HCT116 (cell line): ENCODE data around the gene TCF7L2. TPM values are rescaled to one million over a fixed set of nuclear protein-coding genes. Genes with fewer than 3 reads are reported as not detected.
A peak's percentile ranks its signal among the peaks of the same experiment; 100 is the strongest.

Experiments
- ATAC-seq: fragments of 200-7000 bp; cut with Tn5 transposase; 2 replicates; pipeline ENCODE4 v1.9.1; 2020; ENCODE audit warnings: mild to moderate bottlenecking, moderate library complexity
- BruUV-seq: library from RNA; stranded (reverse); fragments of 400-500 nt; replicated peaks from 2 replicates; lab custom pipeline; 2021; lab: Mats Ljungman, UMichigan
- CTCF ChIA-PET: fragments of 300-600 bp; sonication (Branson Sonifier 250); formaldehyde crosslinking; loops from one replicate; lab custom pipeline; 2021; ENCODE audit warnings: antibody characterized with exemption; lab: Charles Lee
- POLR2A ChIA-PET: fragments of 300-600, 350-600 bp; sonication (Branson Sonifier 250); formaldehyde crosslinking; loops from one replicate; lab custom pipeline; 2021; ENCODE audit warnings: antibody characterized with exemption; lab: Charles Lee
- RAD21 ChIA-PET, 2 experiments: fragments of 300-600 bp; sonication (Branson Sonifier 250); formaldehyde crosslinking; loops; one replicate each; lab custom pipeline; 2023; ENCODE audit warnings: low total read pairs in 2 of 2; ENCODE audit not compliant: uncharacterized antibody in 2 of 2, unreplicated experiment in 2 of 2, low non-redundant PET in 1 of 2; lab: Charles Lee
- DNase-seq: peaks from one replicate; pipeline ENCODE4 v3.0.0-alpha.2; 2010; ENCODE audit warnings: low read depth, low spot score
- H2AFZ ChIP-seq: fragments of 200-600 bp; shearing (Covaris generic), sonication (generic); 2 replicates; pipeline ENCODE4 v1.6.1; 2017; ENCODE audit warnings: low read depth, mixed run types, mixed read lengths, antibody characterized with exemption, low read length; ENCODE audit not compliant: poor library complexity, severe bottlenecking
- H3K27ac ChIP-seq: 2 replicates; pipeline ENCODE4 v1.5.1; 2012; ENCODE audit warnings: low read depth, low read length
- H3K27me3 ChIP-seq: fragments of 200-600 bp; sonication (generic); 2 replicates; pipeline ENCODE4 v1.6.1; 2016; ENCODE audit warnings: mixed run types, low read length, mixed read lengths; ENCODE audit not compliant: insufficient read depth
- H3K36me3 ChIP-seq, 2 experiments: fragments of 200-500 bp in 1 of 2; fragments of 200-600 bp in 1 of 2; sonication (Bioruptor generic) in 1 of 2; sonication (generic) in 1 of 2; 2 replicates each; pipeline versions ENCODE4 v1.5.1 to v1.6.1; 2014 to 2016; ENCODE audit warnings: low read length in 2 of 2, inconsistent platforms in 1 of 2, mixed read lengths in 1 of 2, mixed run types in 1 of 2; ENCODE audit not compliant: insufficient read depth in 2 of 2, control insufficient read depth in 1 of 2
- H3K4me1 ChIP-seq, 2 experiments: fragments of 200-600 bp in 1 of 2; sonication (generic) in 1 of 2; 2 replicates each; pipeline versions ENCODE4 v1.5.1 to v1.6.1; 2012 to 2017; ENCODE audit warnings: low read length in 2 of 2, inconsistent platforms in 1 of 2, mild to moderate bottlenecking in 1 of 2, mixed read lengths in 1 of 2, mixed run types in 1 of 2, moderate library complexity in 1 of 2; ENCODE audit not compliant: insufficient read depth in 2 of 2, control insufficient read depth in 1 of 2
- H3K4me2 ChIP-seq: fragments of 200-600 bp; sonication (generic); 2 replicates; pipeline ENCODE4 v1.6.1; 2017; ENCODE audit warnings: mixed run types, low read length, mixed read lengths
- H3K4me3 ChIP-seq, 2 experiments: fragments of 200-600 bp in 1 of 2; sonication (generic) in 1 of 2; replicated peaks in 1 of 2; 2 replicates each; pipeline ENCODE4 v1.5.1; 2011 to 2016; ENCODE audit warnings: low read length in 2 of 2, control low read depth in 1 of 2, low read depth in 1 of 2, mild to moderate bottlenecking in 1 of 2, mixed read lengths in 1 of 2, mixed run types in 1 of 2
- H3K79me2 ChIP-seq: fragments of 200-600 bp; sonication (generic); 2 replicates; pipeline ENCODE4 v1.6.1; 2017; ENCODE audit warnings: mild to moderate bottlenecking, mixed run types, low read length, moderate library complexity, mixed read lengths; ENCODE audit not compliant: insufficient read depth
- H3K9ac ChIP-seq: fragments of 200-600 bp; sonication (generic); 2 replicates; pipeline ENCODE4 v1.6.1; 2016; ENCODE audit warnings: low read length, mixed read lengths
- H3K9me2 ChIP-seq: fragments of 200-600 bp; sonication (generic), shearing (Covaris generic); 2 replicates; pipeline ENCODE4 v1.6.1; 2017; ENCODE audit warnings: mixed run types, mild to moderate bottlenecking, moderate library complexity; ENCODE audit not compliant: insufficient read depth
- H3K9me3 ChIP-seq, 2 experiments: fragments of 200-500 bp in 1 of 2; fragments of 200-600 bp in 1 of 2; sonication (Bioruptor generic) in 1 of 2; sonication (generic) in 1 of 2; 2 replicates each; pipeline ENCODE4 v1.6.1; 2014 to 2017; ENCODE audit warnings: low read length in 2 of 2, mixed read lengths in 2 of 2, inconsistent platforms in 1 of 2, low read depth in 1 of 2, mild to moderate bottlenecking in 1 of 2, mixed run types in 1 of 2, moderate library complexity in 1 of 2; ENCODE audit not compliant: control insufficient read depth in 1 of 2, insufficient read depth in 1 of 2
- H4K20me1 ChIP-seq: fragments of 200-600 bp; sonication (generic), shearing (Covaris generic); 2 replicates; pipeline ENCODE4 v1.6.1; 2017; ENCODE audit warnings: mixed run types, mild to moderate bottlenecking, moderate library complexity; ENCODE audit not compliant: insufficient read depth
- ATF3 ChIP-seq: IDR thresholded peaks from 2 replicates; pipeline ENCODE4 v1.6.1; 2012
- CBX3 ChIP-seq: IDR thresholded peaks from 2 replicates; pipeline ENCODE4 v1.6.1; 2012; ENCODE audit warnings: low read depth
- CEBPB ChIP-seq: IDR thresholded peaks from 2 replicates; pipeline ENCODE4 v1.6.1; 2012; ENCODE audit warnings: low read depth
- CTCF ChIP-seq, 3 experiments: fragments of 200-600 bp in 1 of 3; sonication (generic) in 1 of 3; IDR thresholded peaks in 2 of 3; conservative IDR thresholded peaks in 1 of 3; 2 replicates each; pipeline ENCODE4 v1.5.1; 2012 to 2017; ENCODE audit warnings: low read depth in 2 of 3, low read length in 2 of 3, antibody characterized with exemption in 1 of 3, borderline replicate concordance in 1 of 3, control low read depth in 1 of 3, mild to moderate bottlenecking in 1 of 3, mixed read lengths in 1 of 3, mixed run types in 1 of 3, moderate library complexity in 1 of 3; ENCODE audit not compliant: insufficient read depth in 1 of 3
- EGR1 ChIP-seq: IDR thresholded peaks from 2 replicates; pipeline ENCODE4 v1.6.1; 2012; ENCODE audit warnings: low read depth
- ELF1 ChIP-seq: IDR thresholded peaks from 2 replicates; pipeline ENCODE4 v1.6.1; 2012; ENCODE audit warnings: low read depth, borderline replicate concordance
- EZH2 ChIP-seq: fragments of 200-600 bp; sonication (generic); IDR thresholded peaks from 2 replicates; pipeline ENCODE4 v1.6.1; 2017; ENCODE audit warnings: antibody characterized with exemption, mixed run types
- FOSL1 ChIP-seq: IDR thresholded peaks from 2 replicates; pipeline ENCODE4 v1.6.1; 2012; ENCODE audit warnings: low read depth
- JUND ChIP-seq: IDR thresholded peaks from 2 replicates; pipeline ENCODE4 v1.6.1; 2012
- MAX ChIP-seq: IDR thresholded peaks from 2 replicates; pipeline ENCODE4 v1.6.1; 2012
- POLR2AphosphoS5 ChIP-seq: IDR thresholded peaks from 2 replicates; pipeline ENCODE4 v1.6.1; 2011; ENCODE audit warnings: mild to moderate bottlenecking, low read depth, low read length, moderate library complexity
- RAD21 ChIP-seq: IDR thresholded peaks from 2 replicates; pipeline ENCODE4 v1.6.1; 2012; ENCODE audit warnings: low read depth, mild to moderate bottlenecking
- SIN3A ChIP-seq: IDR thresholded peaks from 2 replicates; pipeline ENCODE4 v1.6.1; 2012; ENCODE audit warnings: low read depth
- SP1 ChIP-seq: IDR thresholded peaks from 2 replicates; pipeline ENCODE4 v1.6.1; 2012; ENCODE audit warnings: low read depth
- SRF ChIP-seq: IDR thresholded peaks from 2 replicates; pipeline ENCODE4 v1.6.1; 2012; ENCODE audit warnings: low read depth
- TCF7L2 ChIP-seq: IDR thresholded peaks from 2 replicates; pipeline ENCODE4 v1.7.0; 2011; ENCODE audit warnings: borderline replicate concordance, inconsistent platforms; ENCODE audit not compliant: insufficient read depth, insufficient read length; ENCODE audit errors: extremely low read depth
- YY1 ChIP-seq: IDR thresholded peaks from 2 replicates; pipeline ENCODE4 v1.6.1; 2011; ENCODE audit warnings: low read length, low read depth, moderate library complexity, mild to moderate bottlenecking; ENCODE audit not compliant: insufficient replicate concordance; ENCODE audit errors: extremely low read depth
- ZBTB33 ChIP-seq: IDR thresholded peaks from 2 replicates; pipeline ENCODE4 v1.6.1; 2011; ENCODE audit warnings: mild to moderate bottlenecking, low read length, moderate library complexity; ENCODE audit not compliant: insufficient replicate concordance; ENCODE audit errors: extremely low read depth
- ZNF274 ChIP-seq: fragments of 200-500 bp; sonication (Bioruptor generic); IDR thresholded peaks from 2 replicates; pipeline ENCODE4 v1.6.1; 2014; ENCODE audit warnings: mild to moderate bottlenecking, low read depth, low read length, inconsistent platforms
- intact Hi-C: fragments of 100-400 bp; cut with micrococcal nuclease; formaldehyde crosslinking; loops from 2 replicates; pipeline ENCODE4 v1.10.0; 2022
- total RNA-seq: library from RNA; stranded (reverse); gene quantifications from one replicate; pipeline ENCODE4 v1.2.1, GENCODE V29; 2021; ENCODE audit not compliant: unreplicated experiment

Gene TCF7L2
- total RNA-seq, 1 experiment from 2014 or later: 164 TPM

- ATAC-seq: no peak
- no peak overlapping the region for H3K27ac ChIP-seq
These were observed 35.6 kb upstream of the TCF7L2 start for GRCh38 chr10:112914288-112914952.

More at GRCh38 chr10:112914288-112914952, 35.6 kb upstream of the TCF7L2 start:
- ChIA-PET RAD21 (no interaction called here), POLR2A (interaction anchor here (0.6 kb wide), 1 partner anchor 25 kb away, joined by 3 read pairs; no protein-coding TSS in a partner anchor), CTCF (no interaction called here)
- Histone ChIP-seq H3K9ac (no peak overlapping the region), H3K9me2 (no peaks in the 10 kb centered on the region), H3K4me1 (peaks cover 28 to 58% of the 10 kb centered on the region in 2 experiments), H3K36me3 (no peaks in the 10 kb centered on the region), H3K9me3 (no peaks in the 10 kb centered on the region), H3K4me3 (no peak overlapping the region), H3K79me2 (no peaks in the 10 kb centered on the region), H3K27me3 (no peaks in the 10 kb centered on the region), H4K20me1 (no peaks in the 10 kb centered on the region), H3K4me2 (peak overlapping the region; percentile 70; the same call in 1 of the 2 replicates), H2AFZ (no peak overlapping the region)
- intact Hi-C loops: no loop called here
- BruUV-seq: no TSS peak
- no peak for TF ChIP-seq CEBPB
- no peak for TF ChIP-seq ZBTB33
- no peak for TF ChIP-seq MAX
- no peak for TF ChIP-seq SP1
- no peak for TF ChIP-seq SRF
- no peak for TF ChIP-seq YY1
- no peak for TF ChIP-seq CBX3
- TF ChIP-seq JUND: no peak
- TF ChIP-seq EZH2: no peak
- TF ChIP-seq RAD21: no peak
- no peak for TF ChIP-seq ATF3
- no peak for TF ChIP-seq CTCF (IDR thresholded peaks at IDR 0.05 in 2 of 3, conservative IDR thresholded peaks at IDR 0.05 in 1 of 3; ENCODE audit: borderline replicate concordance in 1 of 3, insufficient read depth in 1 of 3, low read depth in 2 of 3, low read length in 2 of 3)
- no peak for TF ChIP-seq POLR2AphosphoS5
- no peak for TF ChIP-seq FOSL1
- TF ChIP-seq ZNF274: no peak
- TF ChIP-seq TCF7L2: no peak
- TF ChIP-seq SIN3A: no peak
- TF ChIP-seq ELF1: no peak
- TF ChIP-seq EGR1: no peak
- no peak for DNase-seq
